CD14-positive monocyte (primary cell): ENCODE data around the gene YAF2. TPM values are rescaled to one million over a fixed set of nuclear protein-coding genes. Genes with fewer than 3 reads are reported as not detected.
A peak's percentile ranks its signal among the peaks of the same experiment; 100 is the strongest.

ENCODE experiments used
- DNase-seq, 3 donors: peaks; one replicate each; pipeline ENCODE4 v3.0.0-alpha.2; 2011 to 2022
- H2AFZ ChIP-seq: 2 replicates; pipeline ENCODE4 v1.6.0; 2012; ENCODE audit warnings: mild to moderate bottlenecking, low read depth, low read length, inconsistent platforms; ENCODE audit not compliant: insufficient read depth, poor library complexity, severe bottlenecking
- H3K27ac ChIP-seq, 2 donors: 1 replicate in 1 of 2; 2 replicates in 1 of 2; pipeline ENCODE4 v1.5.1; 2012 to 2013; ENCODE audit warnings: low read length in 2 of 2, control low read depth in 1 of 2, inconsistent platforms in 1 of 2, low read depth in 1 of 2, mild to moderate bottlenecking in 1 of 2
- H3K27me3 ChIP-seq, 2 donors: one replicate each; pipeline versions ENCODE4 v1.6.0 to v1.6.1; 2011 to 2013; ENCODE audit warnings: low read length in 2 of 2; ENCODE audit not compliant: control insufficient read depth in 2 of 2, insufficient read depth in 2 of 2
- H3K36me3 ChIP-seq, 2 donors: replicated peaks in 1 of 2; 1 replicate in 1 of 2; 2 replicates in 1 of 2; pipeline versions ENCODE4 v1.5.1 to v1.6.1; 2012 to 2013; ENCODE audit warnings: low read length in 2 of 2, control low read depth in 1 of 2, inconsistent platforms in 1 of 2, mild to moderate bottlenecking in 1 of 2; ENCODE audit not compliant: insufficient read depth in 2 of 2, control insufficient read depth in 1 of 2
- H3K4me1 ChIP-seq, 2 donors: 1 replicate in 1 of 2; 2 replicates in 1 of 2; pipeline versions ENCODE4 v1.5.1 to v1.6.1; 2012 to 2013; ENCODE audit warnings: low read length in 2 of 2, control low read depth in 1 of 2, inconsistent platforms in 1 of 2, mild to moderate bottlenecking in 1 of 2, moderate library complexity in 1 of 2; ENCODE audit not compliant: insufficient read depth in 2 of 2, control insufficient read depth in 1 of 2
- H3K4me2 ChIP-seq: replicated peaks from 2 replicates; pipeline ENCODE3; 2012; ENCODE audit warnings: low read length, moderate library complexity, mild to moderate bottlenecking; ENCODE audit not compliant: poor library complexity, severe bottlenecking; ENCODE audit errors: extremely low read depth
- H3K4me3 ChIP-seq, 3 experiments: fragments of 200-600 bp in 1 of 3; sonication (generic) in 1 of 3; replicated peaks in 1 of 3; 1 replicate in 2 of 3; 2 replicates in 1 of 3; pipeline ENCODE4 v1.5.1; 2011 to 2013; ENCODE audit warnings: low read length in 3 of 3, mild to moderate bottlenecking in 3 of 3, control low read depth in 2 of 3, low read depth in 2 of 3, inconsistent platforms in 1 of 3, moderate library complexity in 1 of 3
- H3K79me2 ChIP-seq: 2 replicates; pipeline ENCODE4 v1.6.0; 2012; ENCODE audit warnings: mild to moderate bottlenecking, control low read depth, inconsistent platforms, low read length, moderate library complexity; ENCODE audit not compliant: insufficient read depth
- H3K9ac ChIP-seq: 2 replicates; pipeline ENCODE4 v1.6.0; 2017; ENCODE audit warnings: low read length, mild to moderate bottlenecking; ENCODE audit not compliant: insufficient read depth, poor library complexity, severe bottlenecking
- H3K9me3 ChIP-seq, 2 donors: replicated peaks in 1 of 2; 1 replicate in 1 of 2; 2 replicates in 1 of 2; pipeline versions ENCODE4 v1.5.1 to v1.6.1; 2012 to 2013; ENCODE audit warnings: low read length in 2 of 2, control low read depth in 1 of 2; ENCODE audit not compliant: control insufficient read depth in 1 of 2, insufficient read depth in 1 of 2
- H4K20me1 ChIP-seq: 2 replicates; pipeline ENCODE4 v1.6.0; 2012; ENCODE audit warnings: mild to moderate bottlenecking, low read length, control low read depth, moderate library complexity; ENCODE audit not compliant: insufficient read depth
- H3K27ac Mint-ChIP-seq, 7 donors: one replicate each; pipeline ENCODE4 v1.8.0; 2020; ENCODE audit warnings: mild to moderate bottlenecking in 7 of 7, mixed read lengths in 7 of 7, moderate library complexity in 6 of 7, inconsistent platforms in 2 of 7
- H3K27me3 Mint-ChIP-seq, 3 donors: one replicate each; pipeline ENCODE4 v1.8.0; 2021 to 2022; ENCODE audit warnings: low read depth in 3 of 3, mild to moderate bottlenecking in 3 of 3, mixed read lengths in 3 of 3, moderate library complexity in 3 of 3, inconsistent platforms in 1 of 3
- H3K36me3 Mint-ChIP-seq, 2 donors: one replicate each; pipeline ENCODE4 v1.8.0; 2020; ENCODE audit warnings: mixed read lengths in 2 of 2, inconsistent platforms in 1 of 2, mild to moderate bottlenecking in 1 of 2
- H3K4me1 Mint-ChIP-seq: one replicate; pipeline ENCODE4 v1.8.0; 2020; ENCODE audit warnings: mild to moderate bottlenecking, mixed read lengths
- H3K4me3 Mint-ChIP-seq, 2 donors: one replicate each; pipeline ENCODE4 v1.8.0; 2020; ENCODE audit warnings: mild to moderate bottlenecking in 2 of 2, mixed read lengths in 2 of 2, moderate library complexity in 1 of 2
- H3K9me3 Mint-ChIP-seq, 7 donors: one replicate each; pipeline ENCODE4 v1.8.0; 2020 to 2022; ENCODE audit warnings: mixed read lengths in 7 of 7, mild to moderate bottlenecking in 6 of 7, moderate library complexity in 6 of 7, inconsistent platforms in 2 of 7
- whole genome bisulfite sequencing: methylation state at CpG from one replicate; pipeline ENCODE4 v1.1.5; 2013; ENCODE audit warnings: missing lambda C conversion rate; ENCODE audit not compliant: insufficient coverage; 5-methylcytosine and 5-hydroxymethylcytosine counted together
- intact Hi-C, 2 donors: fragments of 100-400 bp; cut with micrococcal nuclease; formaldehyde crosslinking; loops; one replicate each; pipeline versions ENCODE4 v1.15.0 to v1.15.1; 2023
- polyA plus RNA-seq, 3 donors: library from polyadenylated mRNA; depleted of rRNA in 1 of 3; unstranded in 2 of 3; stranded (reverse) in 1 of 3; fragments of 300-500 nt in 2 of 3; fragments of >200 nt in 1 of 3; fragmentation: Illumina TruSeq in 2 of 3; gene quantifications; 1 replicate in 2 of 3; 2 replicates in 1 of 3; pipeline ENCODE4 v1.2.3, GENCODE V29; 2012 to 2021
- TF ChIP-seq, protein P1 (sequence below): fragments of 200-600 bp; IDR thresholded peaks from one replicate; pipeline ENCODE4 v1.8.0; 2022; ENCODE audit warnings: antibody characterized with exemption, mild to moderate bottlenecking

Gene YAF2
- polyA plus RNA-seq, 3 donors = 6.2 to 11.0 (median 8.5) TPM

DNA sequence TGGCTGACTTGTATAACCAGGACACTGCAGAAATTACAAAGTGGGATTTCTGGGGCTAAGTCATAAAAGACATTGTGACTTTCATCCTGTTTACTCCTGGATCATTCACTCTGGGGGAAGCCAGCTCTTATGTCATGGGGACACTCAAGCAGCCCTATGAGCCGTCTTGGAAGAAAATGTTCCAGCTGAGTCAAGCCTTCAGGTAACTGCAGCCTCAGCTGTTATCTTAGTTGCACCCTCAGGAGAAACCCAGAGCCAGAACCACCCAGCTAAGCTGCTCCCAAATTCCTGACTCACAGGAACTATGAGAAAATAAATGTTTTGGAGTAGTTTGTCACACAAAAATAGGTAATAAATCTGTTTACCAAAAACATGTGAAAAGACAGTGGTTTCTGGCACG lies 50.2 kb downstream of the YAF2 start:
- no peak overlapping the region for H3K27ac ChIP-seq
- no peaks in the 10 kb centered on the region for H3K9me3 ChIP-seq
- H3K4me1 Mint-ChIP-seq = peaks cover 10% of the 10 kb centered on the region
- H3K4me3 ChIP-seq = no peak overlapping the region
- no peak overlapping the region for H2AFZ ChIP-seq
- H3K9ac ChIP-seq = no peak overlapping the region
- no peak for DNase-seq
- TF ChIP-seq, protein P1, sequence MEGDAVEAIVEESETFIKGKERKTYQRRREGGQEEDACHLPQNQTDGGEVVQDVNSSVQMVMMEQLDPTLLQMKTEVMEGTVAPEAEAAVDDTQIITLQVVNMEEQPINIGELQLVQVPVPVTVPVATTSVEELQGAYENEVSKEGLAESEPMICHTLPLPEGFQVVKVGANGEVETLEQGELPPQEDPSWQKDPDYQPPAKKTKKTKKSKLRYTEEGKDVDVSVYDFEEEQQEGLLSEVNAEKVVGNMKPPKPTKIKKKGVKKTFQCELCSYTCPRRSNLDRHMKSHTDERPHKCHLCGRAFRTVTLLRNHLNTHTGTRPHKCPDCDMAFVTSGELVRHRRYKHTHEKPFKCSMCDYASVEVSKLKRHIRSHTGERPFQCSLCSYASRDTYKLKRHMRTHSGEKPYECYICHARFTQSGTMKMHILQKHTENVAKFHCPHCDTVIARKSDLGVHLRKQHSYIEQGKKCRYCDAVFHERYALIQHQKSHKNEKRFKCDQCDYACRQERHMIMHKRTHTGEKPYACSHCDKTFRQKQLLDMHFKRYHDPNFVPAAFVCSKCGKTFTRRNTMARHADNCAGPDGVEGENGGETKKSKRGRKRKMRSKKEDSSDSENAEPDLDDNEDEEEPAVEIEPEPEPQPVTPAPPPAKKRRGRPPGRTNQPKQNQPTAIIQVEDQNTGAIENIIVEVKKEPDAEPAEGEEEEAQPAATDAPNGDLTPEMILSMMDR = no peak
- H4K20me1 ChIP-seq = no peaks in the 10 kb centered on the region
- no peaks in the 10 kb centered on the region for H3K79me2 ChIP-seq
- no peaks in the 10 kb centered on the region for H3K27me3 ChIP-seq
- intact Hi-C loops = no loop called here
- peaks cover 35 to 36% of the 10 kb centered on the region in 2 donors for H3K36me3 Mint-ChIP-seq
- no peaks in the 10 kb centered on the region for H3K27me3 Mint-ChIP-seq
- peaks cover 6 to 33% of the 10 kb centered on the region in 2 donors for H3K36me3 ChIP-seq
- peaks cover 9 to 11% of the 10 kb centered on the region in 2 donors for H3K4me1 ChIP-seq
- H3K27ac Mint-ChIP-seq = peak overlapping the region in 1 of 7 donors; percentile 37
- H3K9me3 Mint-ChIP-seq = peaks cover 0 to 2% (median 0%) of the 10 kb centered on the region in 7 donors
- H3K4me2 ChIP-seq = no peak overlapping the region
- WGBS = 100% methylated on average over 1 of the region's 2 CpGs
- no peak overlapping the region for H3K4me3 Mint-ChIP-seq

DNA sequence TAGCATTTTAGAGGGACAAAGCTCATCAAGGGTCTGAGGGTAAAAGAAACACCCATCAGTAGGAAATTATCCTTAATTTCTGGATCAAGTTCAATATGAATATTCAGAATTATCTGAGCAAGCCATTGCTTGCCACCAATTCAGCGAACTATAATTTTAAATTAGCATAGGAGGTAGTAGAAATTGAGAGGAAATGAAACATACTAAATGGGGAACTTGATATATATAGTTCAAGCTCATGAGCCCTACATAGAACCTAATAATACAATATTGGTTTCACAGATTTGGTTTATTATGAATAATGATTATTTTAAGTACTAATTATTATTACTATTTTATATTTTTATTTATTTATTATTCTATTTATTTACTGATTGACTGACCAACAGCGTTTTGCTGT lies 51.3 kb downstream of the YAF2 start:
- H3K4me1 Mint-ChIP-seq = peaks cover 18% of the 10 kb centered on the region
- H3K4me2 ChIP-seq = no peak overlapping the region
- H3K27ac Mint-ChIP-seq = no peak overlapping the region
- no peak overlapping the region for H3K4me3 ChIP-seq
- no peak overlapping the region for H3K27ac ChIP-seq
- DNase-seq = peak in 1 of 3 donors; percentile 41
- H3K79me2 ChIP-seq = no peaks in the 10 kb centered on the region
- no peaks in the 10 kb centered on the region for H4K20me1 ChIP-seq
- no peak overlapping the region for H3K9ac ChIP-seq
- no peak overlapping the region for H2AFZ ChIP-seq
- peaks cover 3 to 27% of the 10 kb centered on the region in 2 donors for H3K36me3 ChIP-seq
- WGBS = 80% methylated on average over 1 of the region's 2 CpGs
- peaks cover 0 to 2% (median 0%) of the 10 kb centered on the region in 7 donors for H3K9me3 Mint-ChIP-seq
- H3K36me3 Mint-ChIP-seq = peaks cover 25 to 27% of the 10 kb centered on the region in 2 donors
- intact Hi-C loops = no loop called here
- no peaks in the 10 kb centered on the region for H3K9me3 ChIP-seq
- H3K4me1 ChIP-seq = peaks cover 9 to 11% of the 10 kb centered on the region in 2 donors
- no peaks in the 10 kb centered on the region for H3K27me3 Mint-ChIP-seq
- H3K27me3 ChIP-seq = no peaks in the 10 kb centered on the region
- TF ChIP-seq, protein P1 = no peak
- no peak overlapping the region for H3K4me3 Mint-ChIP-seq
